A673 (cell line): ENCODE data around the gene GALNT10. TPM values are rescaled to one million over a fixed set of nuclear protein-coding genes. Genes with fewer than 3 reads are reported as not detected.

Experiments
- BruUV-seq: library from RNA; stranded (reverse); fragments of 400-500 nt; replicated peaks from 2 replicates; lab custom pipeline; 2021; lab: Mats Ljungman, UMichigan
- CTCF ChIA-PET: fragments of 300-600 bp; sonication (Branson Sonifier 250); formaldehyde crosslinking; loops from one replicate; lab custom pipeline; 2022; ENCODE audit warnings: antibody characterized with exemption; lab: Charles Lee
- POLR2A ChIA-PET: fragments of 300-600 bp; sonication (Branson Sonifier 250); formaldehyde crosslinking; loops from one replicate; lab custom pipeline; 2022; ENCODE audit warnings: antibody characterized with exemption; ENCODE audit not compliant: low non-redundant PET; lab: Charles Lee
- DNase-seq: peaks from one replicate; pipeline ENCODE4 v3.0.0-alpha.2; 2015; ENCODE audit warnings: low spot score
- H3K27ac ChIP-seq: fragments of 200-600 bp; sonication (generic); 2 replicates; pipeline ENCODE4 v1.5.1; 2016; ENCODE audit warnings: mixed run types, low read depth, mild to moderate bottlenecking, mixed read lengths, antibody characterized with exemption, low read length; ENCODE audit not compliant: poor library complexity, severe bottlenecking
- H3K27me3 ChIP-seq: fragments of 200-600 bp; sonication (generic); replicated peaks from 2 replicates; pipeline ENCODE4 v1.6.1; 2017; ENCODE audit warnings: mixed run types, low read depth, mild to moderate bottlenecking, mixed read lengths, antibody characterized with exemption, low read length; ENCODE audit not compliant: insufficient read depth, poor library complexity
- H3K36me3 ChIP-seq: fragments of 200-600 bp; sonication (generic); 2 replicates; pipeline ENCODE4 v1.6.1; 2016; ENCODE audit warnings: mixed run types, mild to moderate bottlenecking, mixed read lengths, antibody characterized with exemption, low read length; ENCODE audit not compliant: insufficient read depth, poor library complexity, severe bottlenecking
- H3K4me1 ChIP-seq: fragments of 200-600 bp; sonication (generic); 2 replicates; pipeline ENCODE4 v1.6.1; 2017; ENCODE audit warnings: mixed run types, mild to moderate bottlenecking, mixed read lengths, antibody characterized with exemption, low read length; ENCODE audit not compliant: insufficient read depth, poor library complexity, severe bottlenecking
- H3K4me3 ChIP-seq: fragments of 200-600 bp; sonication (generic); 2 replicates; pipeline ENCODE4 v1.5.1; 2016; ENCODE audit warnings: low read depth, mixed run types, mild to moderate bottlenecking, mixed read lengths, low read length; ENCODE audit not compliant: poor library complexity, severe bottlenecking
- H3K9me3 ChIP-seq: fragments of 200-600 bp; sonication (generic); 2 replicates; pipeline ENCODE4 v1.6.1; 2016; ENCODE audit warnings: mixed run types, low read depth, mild to moderate bottlenecking, mixed read lengths, antibody characterized with exemption, low read length; ENCODE audit not compliant: poor library complexity, severe bottlenecking
- CTCF ChIP-seq: fragments of 300-800, 200-600 bp; sonication (generic); conservative IDR thresholded peaks from 2 replicates; pipeline ENCODE4 v1.5.1; 2017; ENCODE audit warnings: low read depth, mild to moderate bottlenecking, antibody characterized with exemption, low read length, moderate library complexity, mixed read lengths
- EZH2 ChIP-seq: fragments of 200-600 bp; sonication (generic); IDR thresholded peaks from 2 replicates; pipeline ENCODE4 v1.6.1; 2017; ENCODE audit warnings: borderline replicate concordance, low read depth, mild to moderate bottlenecking, mixed read lengths, antibody characterized with exemption, low read length; ENCODE audit not compliant: poor library complexity, severe bottlenecking
- intact Hi-C: fragments of 100-400 bp; cut with micrococcal nuclease; formaldehyde crosslinking; loops from one replicate; pipeline ENCODE4 v1.10.0; 2022; ENCODE audit not compliant: unreplicated experiment
- total RNA-seq: library from RNA; stranded (reverse); gene quantifications from 2 replicates; pipeline ENCODE4 v1.2.3, GENCODE V29; 2021

Gene GALNT10
- total RNA-seq, 1 experiment from 2014 or later: 17.9 TPM

- CTCF ChIA-PET: no interaction called here
- no TSS peak for BruUV-seq
- intact Hi-C loops: no loop called here
Observed at GRCh38 chr5:154388842-154389241, 198.3 kb downstream of the GALNT10 start.

GRCh38 chr5:154390096-154390495, 199.6 kb downstream of the GALNT10 start:
- H3K36me3 ChIP-seq: no peaks in the 10 kb centered on the region
- no peak for DNase-seq

More at GRCh38 chr5:154388842-154389241, 198.3 kb downstream of the GALNT10 start:
- no peak for DNase-seq
- TF ChIP-seq EZH2 (no peak), CTCF (no peak)
- Histone ChIP-seq H3K4me1 (peaks cover 25% of the 10 kb centered on the region), H3K27ac (no peak overlapping the region), H3K4me3 (no peak overlapping the region), H3K9me3 (no peaks in the 10 kb centered on the region), H3K36me3 (no peaks in the 10 kb centered on the region), H3K27me3 (no peaks in the 10 kb centered on the region)
- POLR2A ChIA-PET: no interaction called here

GRCh38 chr5:154390746-154391359, 200.3 kb downstream of the GALNT10 start:
- Histone ChIP-seq H3K36me3 (no peaks in the 10 kb centered on the region), H3K9me3 (no peaks in the 10 kb centered on the region), H3K4me3 (no peak overlapping the region), H3K27ac (no peak overlapping the region), H3K27me3 (no peaks in the 10 kb centered on the region), H3K4me1 (peaks cover 20% of the 10 kb centered on the region)
- POLR2A ChIA-PET: interaction anchor here (0.7 kb wide), 1 partner anchor 416 kb away, joined by 9 read pairs; no protein-coding TSS in a partner anchor
- no TSS peak for BruUV-seq
- CTCF ChIA-PET: no interaction called here
- TF ChIP-seq CTCF (no peak), EZH2 (no peak)
- DNase-seq: peak; percentile 72
- intact Hi-C loops: no loop called here

More at GRCh38 chr5:154390096-154390495, 199.6 kb downstream of the GALNT10 start:
- CTCF ChIA-PET: no interaction called here
- intact Hi-C loops: no loop called here
- POLR2A ChIA-PET: interaction anchor here (0.7 kb wide), 1 partner anchor 416 kb away, joined by 9 read pairs; no protein-coding TSS in a partner anchor
- H3K27me3 ChIP-seq: no peaks in the 10 kb centered on the region
- no peaks in the 10 kb centered on the region for H3K9me3 ChIP-seq
- H3K4me1 ChIP-seq: peaks cover 21% of the 10 kb centered on the region
- no peak for TF ChIP-seq CTCF
- TF ChIP-seq EZH2: no peak
- BruUV-seq: no TSS peak
- H3K4me3 ChIP-seq: no peak overlapping the region
- H3K27ac ChIP-seq: no peak overlapping the region
